Activated naive CD4-positive, alpha-beta T cell treated with anti-CD3 and anti-CD28 coated beads for 36 hours (primary cell): ENCODE measurements around the gene ACRBP. TPM values are rescaled to one million over a fixed set of nuclear protein-coding genes. Genes with fewer than 3 reads are reported as not detected.

ENCODE experiments used
- CTCF ChIA-PET: fragments of 350-600 bp; sonication (Branson Sonifier 250); formaldehyde crosslinking; loops from one replicate; lab custom pipeline; 2021; ENCODE audit warnings: antibody characterized with exemption; lab: Charles Lee
- DNase-seq: peaks from one replicate; pipeline ENCODE4 v3.0.0-alpha.2; 2020
- H3K27ac Mint-ChIP-seq: one replicate; pipeline ENCODE4 v1.8.0; 2021; ENCODE audit warnings: mild to moderate bottlenecking, mixed read lengths
- H3K27me3 Mint-ChIP-seq: one replicate; pipeline ENCODE4 v1.8.0; 2021; ENCODE audit warnings: low read depth, mixed read lengths
- H3K36me3 Mint-ChIP-seq: one replicate; pipeline ENCODE4 v1.8.0; 2021; ENCODE audit warnings: low read depth, mixed read lengths
- H3K4me1 Mint-ChIP-seq: one replicate; pipeline ENCODE4 v1.8.0; 2021; ENCODE audit warnings: low read depth, mixed read lengths
- H3K4me3 Mint-ChIP-seq: one replicate; pipeline ENCODE4 v1.8.0; 2021; ENCODE audit warnings: mild to moderate bottlenecking, moderate library complexity, mixed read lengths
- H3K9me3 Mint-ChIP-seq: one replicate; pipeline ENCODE4 v1.8.0; 2021; ENCODE audit warnings: mixed read lengths
- intact Hi-C: fragments of 100-400 bp; cut with micrococcal nuclease; formaldehyde crosslinking; loops from one replicate; pipeline ENCODE4 v1.15.1; 2023
- total RNA-seq, 2 experiments: library from RNA; stranded (reverse); gene quantifications; one replicate each; pipeline ENCODE4 v1.2.3, GENCODE V29; 2021

ACRBP gene
- total RNA-seq, 2 experiments from 2014 or later, result 2.3 to 2.4 TPM

DNA sequence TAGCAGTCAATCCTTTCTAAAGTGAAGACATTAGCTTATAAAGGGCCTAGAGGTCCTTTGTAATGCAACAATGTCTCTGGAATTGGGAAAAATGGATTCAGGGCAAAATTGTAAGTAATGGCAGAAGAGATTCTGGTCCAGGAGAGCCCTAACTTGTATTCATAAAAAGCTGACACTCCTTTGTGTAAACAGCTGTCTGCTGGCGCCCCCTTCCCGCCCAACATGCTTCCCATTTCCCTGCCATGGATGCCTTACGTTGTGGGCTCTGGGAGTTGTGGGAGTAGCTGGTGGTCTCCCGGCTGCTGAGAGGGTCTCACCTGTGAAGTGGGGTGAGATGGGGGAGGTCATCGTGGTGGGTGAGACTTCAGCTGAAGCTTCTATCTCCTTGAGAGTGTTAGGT is 2.3 kb downstream of the ACRBP start:
- Mint-ChIP-seq H3K27ac (no peak overlapping the region), H3K4me1 (peaks cover 6% of the 10 kb centered on the region), H3K36me3 (peaks cover 10% of the 10 kb centered on the region), H3K4me3 (no peak overlapping the region), H3K27me3 (no peaks in the 10 kb centered on the region), H3K9me3 (peaks cover 10% of the 10 kb centered on the region)
- intact Hi-C loops, result loop anchor here (1.0 kb wide), 1 partner anchor 28 kb away; no protein-coding TSS in a partner anchor
- peak; percentile 48 for DNase-seq
- CTCF ChIA-PET, result interaction anchor here (4.2 kb wide), 1 partner anchor 24 kb away, joined by 30 read pairs; no protein-coding TSS in a partner anchor

DNA sequence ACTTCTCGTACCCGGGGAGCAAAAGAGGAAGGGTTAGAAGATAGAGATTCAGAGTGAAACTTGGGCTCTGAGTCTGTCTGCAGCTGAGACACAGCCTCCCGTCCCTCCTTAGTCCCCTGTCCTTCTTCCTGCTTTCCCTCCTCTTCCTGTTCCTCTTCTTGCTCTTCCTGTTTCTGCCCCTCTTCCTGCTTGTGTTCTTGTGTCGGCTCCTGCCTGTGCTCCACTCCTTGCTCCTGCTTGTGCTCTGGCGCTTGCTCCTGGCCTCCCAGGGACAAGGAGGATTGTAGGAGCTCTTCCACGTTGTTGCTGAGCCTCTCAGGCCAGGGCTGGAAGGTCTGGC is 3.0 kb downstream of the ACRBP start:
- peaks cover 10% of the 10 kb centered on the region for H3K36me3 Mint-ChIP-seq
- CTCF ChIA-PET, result interaction anchor here (0.7 to 4.2 kb wide), 2 partner anchors 24 to 143 kb away, joined by 3 to 30 read pairs; no protein-coding TSS in a partner anchor
- DNase-seq, result no peak
- H3K27ac Mint-ChIP-seq, result no peak overlapping the region
- no peak overlapping the region for H3K4me3 Mint-ChIP-seq
- peaks cover 6% of the 10 kb centered on the region for H3K4me1 Mint-ChIP-seq
- intact Hi-C loops, result no loop called here
- peaks cover 10% of the 10 kb centered on the region for H3K9me3 Mint-ChIP-seq
- H3K27me3 Mint-ChIP-seq, result no peaks in the 10 kb centered on the region

DNA sequence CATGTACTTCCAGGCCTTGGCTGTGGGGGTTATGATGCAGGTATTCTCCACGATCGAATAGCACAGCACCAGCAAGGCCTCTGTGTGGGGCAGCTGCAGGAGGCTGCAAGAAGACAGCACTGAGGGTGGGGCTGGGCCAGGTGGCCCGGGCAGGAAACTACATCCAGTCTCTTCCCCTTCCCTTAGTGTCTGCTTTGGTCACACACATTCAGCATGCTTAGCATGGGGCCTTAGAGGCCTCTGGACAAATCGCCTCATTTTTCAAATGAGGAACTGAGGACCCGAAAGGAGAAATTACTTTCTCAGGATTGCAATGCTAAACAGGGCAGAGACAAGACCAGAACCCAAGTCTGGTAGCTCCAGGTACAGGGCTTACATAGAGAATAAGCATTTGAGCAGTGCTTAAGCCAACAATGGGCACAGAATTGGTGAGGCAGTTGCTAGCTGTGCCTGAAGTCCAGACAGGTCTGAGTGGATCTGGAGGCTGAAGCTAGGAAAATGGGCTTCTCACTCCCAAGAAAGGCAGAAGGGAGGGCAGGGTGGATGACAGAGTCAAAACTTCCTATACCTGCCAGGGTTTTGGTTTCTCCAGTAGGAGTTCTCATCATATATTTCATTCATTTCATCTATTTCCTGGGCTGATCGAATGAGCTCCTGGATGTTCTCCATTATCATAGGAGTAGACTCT is 3.5 kb downstream of the ACRBP start:
- H3K36me3 Mint-ChIP-seq, result peaks cover 10% of the 10 kb centered on the region
- H3K9me3 Mint-ChIP-seq, result peaks cover 10% of the 10 kb centered on the region
- DNase-seq, result no peak
- intact Hi-C loops, result no loop called here
- no peak overlapping the region for H3K4me3 Mint-ChIP-seq
- no peaks in the 10 kb centered on the region for H3K27me3 Mint-ChIP-seq
- no peak overlapping the region for H3K27ac Mint-ChIP-seq
- peaks cover 6% of the 10 kb centered on the region for H3K4me1 Mint-ChIP-seq
- CTCF ChIA-PET, result interaction anchor here (0.7 to 4.2 kb wide), 3 partner anchors 23 to 143 kb away, joined by 3 to 30 read pairs (median 7); no protein-coding TSS in a partner anchor

DNA sequence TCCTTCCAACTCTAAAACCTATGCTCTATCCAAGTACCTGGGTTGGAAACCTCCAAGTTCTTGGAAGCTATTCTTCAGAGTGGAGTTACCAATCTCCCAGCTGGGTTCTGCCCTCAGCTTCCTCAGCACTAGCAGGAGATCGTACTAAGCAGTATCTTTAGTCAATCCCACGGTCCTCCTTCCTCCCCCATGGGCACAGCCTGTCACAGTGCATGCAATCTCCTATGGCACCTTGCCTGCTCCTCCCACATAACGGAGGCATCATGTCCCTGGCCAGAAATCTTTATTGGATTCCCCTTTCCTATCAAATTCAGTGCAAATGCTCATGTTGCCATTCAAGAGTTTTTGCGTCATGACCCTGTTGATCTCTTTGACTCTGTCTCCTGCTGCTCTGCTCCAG is 6.1 kb downstream of the ACRBP start:
- no peak overlapping the region for H3K27ac Mint-ChIP-seq
- intact Hi-C loops, result no loop called here
- peaks cover 10% of the 10 kb centered on the region for H3K9me3 Mint-ChIP-seq
- CTCF ChIA-PET, result interaction anchor here (0.6 to 1.1 kb wide), 2 partner anchors 20 to 145 kb away, joined by 3 read pairs; no protein-coding TSS in a partner anchor
- no peaks in the 10 kb centered on the region for H3K27me3 Mint-ChIP-seq
- peaks cover 2% of the 10 kb centered on the region for H3K4me1 Mint-ChIP-seq
- no peak overlapping the region for H3K4me3 Mint-ChIP-seq
- DNase-seq, result no peak
- peaks cover 8% of the 10 kb centered on the region for H3K36me3 Mint-ChIP-seq

DNA sequence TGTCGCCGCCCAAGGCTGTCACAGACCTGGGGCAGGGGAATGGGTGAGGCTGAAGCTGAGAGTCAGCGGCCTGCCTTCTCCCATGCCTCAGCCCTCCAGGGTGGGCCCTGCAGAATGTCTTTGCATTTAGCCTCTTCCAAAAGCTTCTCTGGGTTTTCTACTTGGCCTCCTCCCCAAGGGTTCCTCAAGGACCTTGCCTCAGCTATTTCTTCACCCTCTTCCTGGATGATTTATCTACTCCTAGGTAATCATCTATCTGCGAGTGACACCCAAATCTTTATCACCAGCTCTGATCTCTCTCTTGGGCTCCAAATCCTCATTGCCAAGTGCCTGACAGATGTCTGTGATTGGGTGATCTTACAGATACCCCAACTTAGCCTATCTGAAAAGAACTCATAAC is 6.7 kb downstream of the ACRBP start:
- CTCF ChIA-PET, result interaction anchor here (1.1 to 1.2 kb wide), 2 partner anchors 19 to 186 kb away, joined by 3 read pairs; no protein-coding TSS in a partner anchor
- intact Hi-C loops, result no loop called here
- no peak for DNase-seq
- Mint-ChIP-seq H3K9me3 (peaks cover 10% of the 10 kb centered on the region), H3K4me1 (peaks cover 8% of the 10 kb centered on the region), H3K27ac (no peak overlapping the region), H3K27me3 (no peaks in the 10 kb centered on the region), H3K4me3 (no peak overlapping the region), H3K36me3 (peaks cover 8% of the 10 kb centered on the region)

DNA sequence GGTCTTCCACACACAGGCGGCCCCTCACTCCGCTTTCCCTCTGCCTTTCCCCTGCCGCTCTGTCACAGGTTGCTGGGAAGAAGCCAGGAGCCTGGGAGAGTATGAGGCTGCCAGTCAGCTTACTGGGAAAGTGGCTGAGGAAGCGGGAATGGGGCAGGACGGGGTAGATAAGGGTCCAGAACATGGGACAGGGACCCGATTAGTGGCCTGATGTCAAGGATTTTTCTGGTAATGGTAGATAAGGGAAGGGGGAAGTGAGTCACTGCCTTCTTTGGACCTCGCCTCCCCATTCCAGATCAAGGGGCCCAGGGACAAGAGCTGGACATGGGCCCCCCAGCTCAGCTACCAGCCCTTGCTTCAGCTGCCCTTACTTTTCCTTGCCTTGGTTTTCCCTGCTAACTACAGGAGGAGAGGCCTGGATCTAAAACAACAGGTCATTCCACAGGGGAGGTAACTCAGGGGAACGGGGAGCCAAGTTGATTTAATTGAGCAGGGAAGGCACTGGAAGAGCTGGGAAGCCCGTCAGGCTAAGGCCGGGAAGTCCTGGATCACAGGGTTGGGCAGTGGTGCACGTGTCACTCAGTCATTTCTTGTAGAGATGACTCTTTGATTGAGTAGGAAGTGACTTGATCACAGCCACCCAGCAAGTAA is 8.0 kb downstream of the ACRBP start:
- Mint-ChIP-seq H3K27ac (no peak overlapping the region), H3K4me1 (peaks cover 19% of the 10 kb centered on the region), H3K27me3 (no peaks in the 10 kb centered on the region), H3K4me3 (no peak overlapping the region), H3K36me3 (peaks cover 7% of the 10 kb centered on the region), H3K9me3 (peaks cover 5% of the 10 kb centered on the region)
- no peak for DNase-seq
- CTCF ChIA-PET, result interaction anchor here (1.0 to 1.2 kb wide), 2 partner anchors 9 to 187 kb away, joined by 3 to 10 read pairs; no protein-coding TSS in a partner anchor
- intact Hi-C loops, result no loop called here

DNA sequence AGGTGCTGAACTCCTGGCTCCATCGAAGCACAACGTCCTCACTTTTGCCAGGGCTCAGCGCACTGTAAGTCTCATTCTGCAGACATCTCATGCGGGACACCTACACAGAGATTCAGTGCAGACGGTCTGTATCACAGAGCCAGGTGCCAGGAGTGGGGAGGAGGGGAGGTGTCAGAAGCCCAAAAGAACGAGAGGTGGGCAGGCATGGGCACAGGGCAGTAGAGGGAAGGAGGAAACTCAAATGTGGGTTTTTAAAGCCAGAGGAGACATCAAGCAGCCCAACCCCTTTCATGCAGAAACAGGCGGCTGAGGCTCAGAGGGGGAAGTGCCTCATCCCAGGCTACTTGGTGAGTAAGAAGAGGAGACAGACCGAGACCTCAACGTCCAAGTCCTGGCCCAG is 8.9 kb downstream of the ACRBP start:
- peaks cover 22% of the 10 kb centered on the region for H3K4me1 Mint-ChIP-seq

DNA sequence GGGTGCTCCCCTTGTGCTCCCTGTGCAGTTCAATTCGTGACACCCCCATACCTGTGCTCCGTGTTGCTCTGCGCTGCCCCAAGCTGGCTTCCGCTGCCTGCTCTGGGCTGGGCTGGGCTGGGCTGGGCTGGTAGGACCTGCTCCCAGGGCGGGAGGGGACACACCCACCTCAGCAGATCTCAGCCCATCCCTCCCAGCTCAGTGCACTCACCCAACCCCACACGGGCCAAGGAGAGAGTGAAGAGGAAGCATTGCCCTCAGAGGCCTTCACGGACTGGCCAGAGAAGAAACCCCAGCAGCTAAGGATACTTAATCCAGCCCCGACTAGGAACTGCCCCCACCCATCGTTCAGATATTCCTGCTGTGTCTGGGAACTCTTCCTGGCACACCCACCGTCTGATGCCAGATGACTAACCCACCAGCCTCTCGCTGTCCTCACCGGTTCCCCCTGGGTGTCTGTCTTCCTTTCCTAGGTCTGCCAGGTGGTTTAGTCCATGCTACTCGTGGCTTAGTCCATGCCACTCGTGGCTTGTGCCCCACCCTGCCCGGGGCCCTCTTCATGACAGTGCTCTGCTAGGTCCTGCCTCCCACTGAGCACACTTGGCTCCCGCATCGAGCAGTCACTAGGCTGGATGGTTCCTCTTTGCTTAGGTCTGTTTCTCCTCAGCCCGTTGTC is 11.2 kb downstream of the ACRBP start, which contains the start of gene LPAR5:
LPAR5 (minus strand) TSS at position 104 of the 676 bp plus-strand sequence. CDS start 14,711 bp downstream, outside the sequence.
- no peaks in the 10 kb centered on the region for H3K27me3 Mint-ChIP-seq
- intact Hi-C loops, result no loop called here
- peak within 1 kb of the TSS; percentile 53 for H3K4me3 Mint-ChIP-seq
- peak within 1 kb of the TSS; percentile 76 for H3K27ac Mint-ChIP-seq
- CTCF ChIA-PET, result interaction anchor here (1.0 to 2.6 kb wide), 3 partner anchors 15 to 84 kb away, joined by 3 to 19 read pairs (median 3); no protein-coding TSS in a partner anchor
- peaks cover 45% of the 10 kb centered on the region for H3K4me1 Mint-ChIP-seq
- H3K36me3 Mint-ChIP-seq, result no peaks in the 10 kb centered on the region
- no peak for DNase-seq
- H3K9me3 Mint-ChIP-seq, result no peaks in the 10 kb centered on the region

More for the DNA sequence above, 8.9 kb downstream of the ACRBP start:
- DNase-seq, result no peak
- CTCF ChIA-PET, result no interaction called here
- intact Hi-C loops, result no loop called here
- no peaks in the 10 kb centered on the region for H3K27me3 Mint-ChIP-seq
- H3K27ac Mint-ChIP-seq, result no peak overlapping the region
- no peaks in the 10 kb centered on the region for H3K9me3 Mint-ChIP-seq
- no peak overlapping the region for H3K4me3 Mint-ChIP-seq
- H3K36me3 Mint-ChIP-seq, result peaks cover 2% of the 10 kb centered on the region

DNA sequence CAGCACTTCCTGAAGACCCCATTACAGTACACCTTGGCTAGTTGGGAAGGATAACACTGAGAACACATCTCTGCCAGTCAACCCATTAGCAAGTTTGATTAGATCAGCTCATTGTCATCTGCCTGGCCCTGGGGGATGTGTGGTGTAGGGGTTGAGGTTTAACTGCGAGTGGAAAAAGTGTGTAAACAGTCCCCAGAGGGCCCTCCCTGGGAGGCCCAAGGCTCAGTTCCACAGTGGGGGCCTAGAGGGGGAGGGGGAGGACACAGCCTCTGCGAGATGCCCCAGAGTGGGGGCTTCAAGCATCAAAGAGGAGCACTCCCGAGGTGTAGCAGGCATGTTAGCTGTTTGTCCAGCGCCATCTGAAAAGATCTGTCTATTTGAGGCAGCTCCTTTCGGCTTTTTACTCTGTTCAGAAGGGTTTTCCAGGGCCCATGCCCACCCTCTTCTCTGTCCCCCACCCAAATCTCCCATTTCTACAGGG is 11.8 kb downstream of the ACRBP start:
- intact Hi-C loops, result no loop called here
- Mint-ChIP-seq H3K9me3 (no peaks in the 10 kb centered on the region), H3K4me3 (peak overlapping the region; percentile 53), H3K27ac (peak overlapping the region; percentile 76), H3K27me3 (no peaks in the 10 kb centered on the region), H3K36me3 (no peaks in the 10 kb centered on the region), H3K4me1 (peaks cover 51% of the 10 kb centered on the region)
- CTCF ChIA-PET, result interaction anchor here (1.0 to 2.6 kb wide), 3 partner anchors 14 to 84 kb away, joined by 3 to 19 read pairs (median 3); no protein-coding TSS in a partner anchor
- peak; percentile 64 for DNase-seq

DNA sequence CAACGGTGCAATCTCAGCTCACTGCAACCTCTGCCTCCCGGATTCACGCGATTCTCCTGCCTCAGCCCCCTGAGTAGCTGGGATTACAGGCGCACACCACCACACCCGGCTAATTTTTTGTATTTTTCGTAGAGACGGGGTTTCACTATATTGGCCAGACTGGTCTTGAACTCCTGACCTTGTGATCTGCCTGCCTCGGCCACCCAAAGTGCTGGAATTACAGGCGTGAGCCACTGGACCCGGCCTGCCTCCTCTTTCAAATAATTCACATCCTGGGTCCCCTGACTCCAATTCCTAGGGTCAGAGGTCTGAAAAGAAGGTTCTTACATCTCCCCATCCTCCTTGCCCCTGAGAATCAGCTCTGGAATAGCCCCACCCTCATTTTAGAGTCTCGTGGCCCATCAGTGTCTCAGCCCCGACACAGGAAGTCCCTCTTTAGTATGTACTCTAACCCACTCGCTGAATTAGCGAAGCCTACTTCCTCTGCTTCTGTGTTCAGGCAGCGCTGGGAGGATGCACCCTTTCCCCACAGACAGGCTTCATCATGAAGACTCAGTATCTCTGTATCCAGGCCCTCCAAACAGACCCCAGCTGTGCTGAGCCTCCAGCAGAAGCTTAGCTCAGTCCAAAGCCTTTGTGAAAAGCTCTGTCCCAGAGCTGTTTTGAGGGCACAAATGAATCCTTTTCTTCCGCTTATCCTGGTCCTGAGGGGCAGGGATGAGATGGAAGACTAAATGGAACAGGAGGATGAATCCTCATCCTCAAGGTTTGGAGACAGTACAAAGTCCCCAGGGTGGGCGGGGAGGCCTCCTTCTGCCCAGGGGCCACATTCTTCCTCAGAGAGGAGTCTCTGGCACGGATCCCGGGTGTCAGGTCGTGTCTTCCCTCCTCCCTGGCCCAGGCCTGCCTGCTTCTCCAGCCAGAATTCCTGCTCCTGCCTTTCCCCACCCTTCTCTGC is 14.9 kb downstream of the ACRBP start:
- Mint-ChIP-seq H3K27ac (peak overlapping the region; percentile 97), H3K9me3 (no peaks in the 10 kb centered on the region), H3K27me3 (no peaks in the 10 kb centered on the region), H3K4me1 (peaks cover 62% of the 10 kb centered on the region), H3K4me3 (peak overlapping the region; percentile 74), H3K36me3 (no peaks in the 10 kb centered on the region)
- intact Hi-C loops, result no loop called here
- DNase-seq, result peak; percentile 77
- CTCF ChIA-PET, result interaction anchor here (0.6 to 4.8 kb wide), 10 partner anchors 10 to 294 kb away, joined by 3 to 28 read pairs (median 4); no protein-coding TSS in a partner anchor

DNA sequence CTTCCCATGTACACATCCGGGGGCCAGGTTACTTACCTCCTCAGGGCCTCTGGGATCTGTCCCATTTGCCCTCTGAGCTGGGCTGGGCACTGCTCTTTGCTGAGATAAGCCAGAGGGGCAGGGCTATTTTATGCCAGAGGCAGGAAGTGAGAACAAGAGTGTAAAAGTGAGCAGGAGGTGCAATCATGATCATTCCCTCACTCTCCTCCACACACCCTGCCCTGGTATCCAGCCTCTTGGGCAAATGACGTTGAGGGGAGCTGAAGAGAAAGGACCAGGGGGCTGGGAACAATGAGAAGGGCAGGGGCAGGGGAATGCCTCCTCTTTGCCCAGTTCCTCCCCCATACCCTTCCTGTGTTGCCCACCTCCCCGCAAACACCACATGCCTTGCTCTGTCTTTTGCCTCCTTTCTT is 15.7 kb downstream of the ACRBP start:
- intact Hi-C loops, result loop anchor here (1.0 kb wide), 3 partner anchors 23 to 58 kb away; partner anchors contain the start of genes ING4 and ZNF384

More for the DNA sequence above, 15.7 kb downstream of the ACRBP start:
- H3K9me3 Mint-ChIP-seq, result no peaks in the 10 kb centered on the region
- H3K4me1 Mint-ChIP-seq, result peaks cover 64% of the 10 kb centered on the region
- peak overlapping the region; percentile 74 for H3K4me3 Mint-ChIP-seq
- no peaks in the 10 kb centered on the region for H3K36me3 Mint-ChIP-seq
- peak; percentile 55 for DNase-seq
- CTCF ChIA-PET, result interaction anchor here (0.6 to 4.8 kb wide), 11 partner anchors 10 to 210 kb away, joined by 3 to 28 read pairs (median 4); partner anchors contain the start of gene ZNF384
- H3K27me3 Mint-ChIP-seq, result no peaks in the 10 kb centered on the region
- peak overlapping the region; percentile 97 for H3K27ac Mint-ChIP-seq
